Fibroblast of the conjunctiva (primary cell): ENCODE data around the gene KAT6B.

Experiments used
- DNase-seq: peaks from one replicate; pipeline ENCODE4 v3.0.0-alpha.2; 2010; ENCODE audit warnings: low read depth

KAT6B gene

DNA sequence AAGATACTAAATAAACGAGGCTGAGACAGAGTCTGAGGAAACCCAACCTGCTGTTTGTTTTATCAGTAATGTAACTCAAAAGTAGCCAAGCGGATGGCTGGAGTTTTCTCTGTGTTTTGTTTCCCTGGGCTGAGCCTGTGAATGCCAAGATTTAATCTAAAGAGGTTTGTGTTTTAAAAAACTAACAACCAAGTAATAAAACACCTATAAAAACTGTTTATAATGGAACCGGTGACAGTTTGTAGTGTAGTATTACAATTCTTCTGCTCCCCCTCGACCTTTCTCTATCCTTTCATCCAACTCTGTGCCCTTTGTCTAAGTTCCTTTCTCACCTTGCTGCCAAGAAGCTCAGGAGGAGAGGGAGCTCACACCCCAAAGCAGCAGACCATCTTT is 2.6 kb upstream of the KAT6B start:
- DNase-seq: no peak

DNA sequence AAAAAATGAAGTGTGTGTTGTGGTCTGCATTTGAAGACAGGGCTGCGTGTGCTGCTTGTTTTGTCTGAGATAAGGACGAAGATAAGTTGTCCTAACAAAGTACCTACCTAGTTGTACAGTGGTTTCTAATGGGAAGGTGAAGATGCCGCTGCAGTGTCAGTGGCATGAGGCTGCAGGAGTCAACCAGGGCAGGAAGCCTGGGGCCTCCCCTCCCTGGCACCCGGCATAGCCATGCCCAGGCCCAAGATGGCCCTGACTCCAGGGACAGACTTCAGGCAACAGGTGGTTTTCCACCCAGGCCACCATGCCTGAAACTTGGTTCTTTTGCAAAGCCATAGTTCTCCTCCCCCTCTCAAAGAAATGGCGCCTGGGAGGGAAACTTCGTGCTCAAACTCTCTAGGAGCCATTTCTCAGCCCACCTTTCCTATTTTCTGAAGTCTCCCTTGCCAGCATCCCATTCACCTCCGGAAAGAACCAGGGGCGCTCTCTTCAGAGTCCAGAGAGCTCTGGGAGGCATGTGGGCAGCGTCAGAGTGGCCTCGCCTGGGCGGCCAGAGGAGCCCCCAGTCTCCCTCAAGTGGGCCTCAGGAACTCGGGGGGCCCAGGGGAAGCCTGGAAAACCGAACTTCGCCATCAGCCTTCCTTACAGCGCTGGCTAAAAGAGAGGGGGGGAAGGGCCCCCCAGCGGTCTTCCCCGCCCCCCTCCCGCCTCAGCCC is 2.1 kb upstream of the KAT6B start:
- no peak for DNase-seq

DNA sequence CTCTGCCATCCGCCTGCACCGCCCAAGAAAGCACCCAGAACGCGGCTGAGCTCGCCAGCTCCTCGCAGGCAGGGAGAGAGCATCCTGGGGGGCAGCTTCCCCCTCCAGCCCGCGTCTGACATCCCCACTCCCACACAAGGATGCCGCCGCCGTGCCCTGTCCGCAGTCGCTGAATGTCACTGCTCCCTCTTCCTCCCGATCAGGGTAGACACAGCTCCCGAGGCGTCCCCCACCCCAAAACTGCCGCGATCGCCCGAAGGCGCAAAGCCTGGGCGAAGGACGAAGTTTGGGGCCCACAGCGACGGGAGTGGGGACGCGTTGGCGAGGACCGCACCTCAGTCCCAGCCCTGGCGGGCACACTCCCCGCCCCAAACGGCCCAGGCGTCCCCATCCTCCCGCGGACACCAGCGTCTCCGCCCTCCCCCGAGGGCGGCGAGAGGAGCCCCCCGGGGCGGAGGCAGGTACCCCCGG is 1.5 kb upstream of the KAT6B start:
- no peak for DNase-seq

DNA sequence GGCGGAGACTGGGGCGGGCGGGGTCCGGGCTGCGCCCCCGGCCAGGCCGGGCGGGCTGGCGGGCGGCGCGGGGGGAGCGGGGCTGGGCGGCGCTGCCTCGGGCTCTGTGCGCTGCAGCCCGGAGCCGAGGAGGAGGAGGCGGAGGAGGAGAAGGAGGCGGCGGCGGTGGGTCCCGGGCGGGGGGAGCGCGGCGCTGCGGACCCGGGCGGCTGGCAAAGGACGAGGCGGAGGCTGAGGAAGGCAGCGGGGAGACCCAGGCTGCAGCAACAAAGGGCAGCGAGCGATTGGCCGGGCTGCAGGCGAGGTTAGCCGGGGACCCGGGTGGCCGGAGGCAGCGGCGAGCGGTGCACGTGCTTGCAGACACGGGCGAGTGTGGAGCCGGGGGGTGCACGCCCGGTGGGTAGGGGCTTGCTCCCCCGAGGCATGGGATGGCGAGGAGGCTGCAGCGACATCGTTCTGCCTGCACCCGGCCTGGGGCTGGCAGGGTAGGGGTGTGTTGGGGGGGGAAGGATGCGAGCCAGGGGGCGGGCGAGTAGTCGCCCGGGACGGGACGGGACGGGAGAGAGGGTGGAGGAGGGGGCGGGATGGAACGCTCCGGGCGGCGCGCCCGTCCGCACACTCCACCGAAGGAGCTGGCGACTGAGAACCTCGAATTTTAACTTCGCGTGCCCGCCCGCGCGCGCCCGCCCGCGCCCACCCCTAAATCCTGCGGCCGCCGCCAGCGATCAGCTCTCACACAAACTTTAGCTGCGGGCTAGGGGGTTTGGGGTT is 844 bp upstream of the KAT6B start:
- DNase-seq: no peak

DNA sequence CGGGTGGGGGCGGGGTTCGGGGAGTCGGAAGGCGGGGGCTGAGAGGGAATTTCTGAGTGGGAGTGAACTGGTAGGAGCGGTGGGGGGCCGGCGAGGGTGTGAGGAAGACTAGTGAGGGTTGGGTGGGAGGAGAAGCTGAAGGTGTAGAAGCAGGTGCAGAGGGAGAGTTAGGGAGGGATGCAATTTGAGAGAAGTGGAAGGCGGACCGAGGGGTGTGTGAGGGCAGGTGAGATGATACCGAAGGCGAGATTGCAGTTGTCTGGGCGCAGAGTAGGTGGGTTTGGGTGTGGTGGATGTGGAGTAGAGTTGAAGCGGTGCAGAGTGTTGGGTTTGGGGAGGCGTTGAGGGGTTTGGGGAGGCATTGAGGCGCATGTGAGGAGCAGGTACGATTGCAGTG is 643 bp downstream of the KAT6B start:
- DNase-seq: no peak

DNA sequence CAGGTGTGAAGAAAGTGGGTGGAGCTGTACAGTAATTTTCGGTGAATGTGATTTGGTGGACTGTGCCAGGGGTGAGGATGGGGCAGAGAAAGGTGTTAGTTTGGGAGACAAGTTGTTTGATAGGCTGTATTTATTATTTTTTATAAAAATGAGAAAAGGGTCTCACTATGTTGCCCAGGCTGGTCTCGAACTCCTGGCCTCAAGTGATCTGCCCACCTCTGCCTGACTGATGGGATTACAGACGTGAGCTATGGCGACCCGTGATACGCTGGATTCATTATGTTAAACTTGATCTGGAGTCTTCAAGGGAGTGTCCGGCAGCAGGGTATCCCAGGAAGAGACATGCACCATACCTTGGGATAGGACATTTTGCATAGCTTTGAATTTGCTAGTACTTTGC is 1.3 kb downstream of the KAT6B start:
- DNase-seq: no peak

DNA sequence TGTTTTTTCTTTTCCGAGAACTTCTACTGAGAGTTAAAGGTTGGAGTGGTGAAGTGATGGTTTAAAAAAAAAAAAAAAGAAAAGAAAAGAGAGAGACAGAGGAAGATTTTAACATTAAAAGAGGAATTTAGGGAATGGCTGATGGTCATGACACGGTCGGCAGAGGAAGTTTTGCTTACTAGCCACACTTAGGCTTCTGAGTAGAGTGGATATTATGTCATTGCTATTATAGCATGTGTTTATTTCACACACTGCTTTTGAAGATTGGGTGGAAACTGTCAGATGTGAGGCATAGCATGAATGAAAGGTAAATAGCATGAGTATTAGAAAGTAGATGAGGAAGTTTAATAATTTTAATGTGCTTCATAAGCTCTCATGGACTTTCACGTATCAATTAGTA is 2.5 kb downstream of the KAT6B start:
- DNase-seq: no peak

DNA sequence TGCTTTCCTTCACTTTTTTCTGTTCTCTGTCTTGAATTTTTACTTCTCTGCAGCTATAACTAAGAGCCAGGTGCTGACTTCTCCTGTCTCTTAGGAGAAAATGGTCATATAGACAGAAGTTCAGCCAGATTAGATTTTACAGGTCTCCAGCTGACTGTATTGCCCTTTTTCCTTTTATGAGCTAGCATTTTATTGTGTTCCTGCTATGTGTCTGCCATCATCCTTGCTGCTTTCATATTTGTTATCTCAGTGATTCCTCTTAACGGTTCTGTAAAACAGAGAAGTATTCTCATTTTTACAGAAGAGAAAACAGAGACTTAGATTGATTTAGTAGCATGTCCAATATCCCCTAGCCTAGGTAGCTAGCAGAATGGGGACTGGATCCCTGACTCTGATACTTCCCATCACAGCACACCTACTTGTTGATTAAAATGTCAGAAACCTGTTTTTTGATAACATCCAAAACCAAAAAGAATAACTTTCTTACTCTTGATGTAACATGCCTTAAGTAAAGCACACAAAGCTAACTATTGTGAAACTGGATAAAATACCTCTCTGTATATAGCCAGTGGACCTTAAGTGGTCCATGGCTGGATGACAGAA is 5.2 kb downstream of the KAT6B start:
- DNase-seq: no peak

DNA sequence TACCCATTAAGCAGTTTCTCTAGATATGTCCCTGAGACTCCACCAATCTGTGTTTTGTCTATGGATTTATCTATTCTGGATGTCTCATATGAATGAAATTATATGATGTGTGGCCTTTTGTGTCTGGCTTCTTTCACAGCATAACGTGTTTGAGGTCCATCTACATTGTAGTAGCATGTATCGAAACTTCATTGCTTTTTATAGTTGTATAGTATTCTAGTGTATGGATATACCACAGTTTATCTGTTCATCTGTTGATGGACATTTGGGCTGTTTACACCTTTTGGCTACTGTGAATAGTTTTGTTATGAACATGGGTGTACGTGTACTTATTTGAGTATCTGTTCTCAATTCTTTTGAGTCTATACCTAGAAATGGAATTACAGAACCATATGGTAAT is 9.6 kb downstream of the KAT6B start:
- DNase-seq: no peak

DNA sequence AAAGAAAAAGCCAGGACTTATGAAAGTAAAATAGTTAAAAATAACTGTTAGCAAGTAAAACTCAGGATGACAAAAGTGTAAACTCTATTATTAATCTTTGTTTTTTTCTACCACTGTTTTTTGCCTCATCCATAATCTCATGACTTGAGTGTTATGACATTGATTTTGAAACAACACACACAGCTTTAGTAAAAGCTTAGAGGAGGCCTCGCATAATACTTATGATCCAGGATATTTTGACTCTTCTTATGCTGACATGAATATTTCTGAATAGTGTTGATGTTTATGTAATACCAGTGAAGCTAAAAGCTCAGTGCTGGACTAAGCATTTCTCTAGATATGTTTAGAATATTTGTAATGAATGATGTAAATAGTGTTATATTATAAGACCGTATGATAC is 10.5 kb downstream of the KAT6B start:
- no peak for DNase-seq

DNA sequence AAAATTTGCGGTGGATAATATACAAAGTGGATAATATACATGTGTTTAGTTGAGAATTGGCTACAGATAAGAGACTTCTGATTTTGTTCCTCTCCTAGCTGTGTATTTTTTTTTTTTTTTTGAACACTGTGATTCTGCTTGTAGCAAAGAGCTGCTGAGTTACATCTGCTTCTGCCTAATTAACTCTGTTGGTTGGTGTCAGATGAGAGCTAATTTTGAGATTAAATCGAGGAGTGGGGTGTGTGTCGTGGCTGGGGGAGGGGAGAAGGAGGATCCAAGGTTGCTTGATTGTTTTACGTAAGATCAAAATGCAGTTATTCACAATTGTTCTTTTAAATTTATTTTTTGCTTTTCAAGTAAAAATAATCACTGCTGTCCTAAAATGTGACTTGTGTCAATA is 11.3 kb downstream of the KAT6B start:
- no peak for DNase-seq

DNA sequence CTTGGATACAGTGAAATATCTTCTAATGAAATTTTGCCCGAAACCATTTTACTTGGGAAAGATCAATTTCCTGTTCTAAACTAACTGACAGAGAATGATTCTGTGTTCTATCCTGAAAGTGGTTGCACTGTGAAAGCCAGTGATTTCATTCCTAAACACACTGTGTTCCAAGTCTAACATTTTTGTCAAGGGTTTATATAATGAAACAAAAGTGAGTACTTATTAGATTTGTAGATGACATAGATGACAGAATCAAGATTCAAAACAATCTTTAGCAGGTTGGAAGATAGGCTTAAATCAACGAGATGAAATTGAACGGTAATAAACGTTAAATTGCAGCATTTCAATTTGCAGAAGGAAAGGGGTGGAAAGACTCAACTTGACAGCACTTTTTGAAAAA is 13.3 kb downstream of the KAT6B start:
- no peak for DNase-seq

DNA sequence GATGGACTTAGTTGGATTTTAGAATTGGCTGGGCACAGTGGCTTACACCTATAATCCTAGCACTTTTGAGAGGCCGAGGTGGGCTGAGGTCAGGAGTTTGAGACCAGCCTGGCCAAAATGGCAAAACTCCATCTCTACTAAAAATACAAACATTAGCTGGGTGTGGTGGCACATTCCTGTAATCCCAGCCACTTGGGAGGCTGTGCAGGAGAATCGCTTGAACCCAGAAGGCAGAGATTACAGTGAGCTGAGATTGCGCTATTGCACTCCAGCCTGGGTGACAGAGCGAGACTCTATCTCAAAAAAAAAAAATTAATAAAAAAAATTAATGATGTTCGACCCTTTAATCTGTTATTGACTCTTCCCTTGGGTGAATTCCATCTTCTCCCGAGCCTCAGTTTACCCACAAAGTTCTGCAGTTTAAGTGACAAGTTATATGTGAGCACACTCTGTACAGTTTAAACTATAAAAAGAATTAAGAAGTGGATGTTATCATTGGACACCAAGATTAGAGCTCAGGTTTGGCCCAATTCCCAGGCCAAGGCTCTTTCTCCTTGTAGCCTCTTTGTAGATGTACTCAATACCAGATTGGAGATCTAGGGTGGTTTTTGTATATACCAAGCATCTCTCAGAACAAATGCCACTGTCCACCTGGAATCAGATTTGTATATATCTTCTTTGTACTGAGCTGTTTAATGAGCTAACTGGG is 15.0 kb downstream of the KAT6B start:
- DNase-seq: no peak

DNA sequence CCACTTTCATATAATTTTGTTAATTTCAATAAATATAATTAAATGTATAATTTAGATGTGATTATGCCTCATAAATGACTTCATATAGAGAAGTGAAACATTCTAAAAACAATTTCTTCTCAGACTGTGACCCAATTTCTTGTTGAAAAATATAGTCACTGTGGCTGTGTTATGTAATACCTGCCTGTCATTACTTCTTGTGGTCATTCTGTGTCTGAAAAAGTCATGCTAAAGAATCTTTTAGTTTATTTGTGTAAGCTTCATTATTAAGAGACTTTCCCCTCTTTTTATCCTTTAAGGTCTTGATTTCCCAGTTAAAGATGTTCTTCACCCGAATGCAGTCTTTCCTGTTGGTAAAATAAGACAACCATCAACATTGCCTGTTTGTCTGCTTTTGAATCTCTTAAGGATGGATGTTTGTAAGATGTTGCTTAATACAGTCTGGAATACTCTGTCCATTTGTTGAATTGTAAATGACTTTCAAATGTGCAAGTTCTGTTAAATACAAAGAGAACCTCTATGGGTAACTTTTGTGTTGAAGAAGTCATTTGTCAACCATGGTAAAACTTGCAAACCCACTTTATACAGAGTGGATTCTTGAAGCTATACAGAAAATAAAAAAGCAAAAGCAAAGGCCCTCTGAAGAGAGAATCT is 16.0 kb downstream of the KAT6B start:
- DNase-seq: no peak

DNA sequence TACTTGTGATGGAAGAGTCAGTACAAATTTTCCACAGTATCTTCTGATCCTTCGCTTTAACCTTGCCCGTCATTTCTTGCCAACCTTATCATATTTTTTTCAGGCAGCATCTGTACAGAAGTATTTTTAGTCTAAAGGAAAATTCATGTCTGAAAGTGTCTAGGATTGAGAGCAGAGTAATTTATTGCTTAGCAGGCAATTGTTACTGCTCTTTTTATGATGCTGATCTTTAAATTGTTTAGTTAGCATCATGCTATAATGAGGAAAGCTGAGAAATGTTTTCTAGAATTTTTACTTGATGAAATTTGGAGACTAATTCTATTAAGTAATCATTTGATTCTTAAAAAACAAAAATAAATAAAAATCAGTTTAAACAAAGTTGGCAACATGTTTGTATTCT is 20.6 kb downstream of the KAT6B start:
- DNase-seq: no peak

DNA sequence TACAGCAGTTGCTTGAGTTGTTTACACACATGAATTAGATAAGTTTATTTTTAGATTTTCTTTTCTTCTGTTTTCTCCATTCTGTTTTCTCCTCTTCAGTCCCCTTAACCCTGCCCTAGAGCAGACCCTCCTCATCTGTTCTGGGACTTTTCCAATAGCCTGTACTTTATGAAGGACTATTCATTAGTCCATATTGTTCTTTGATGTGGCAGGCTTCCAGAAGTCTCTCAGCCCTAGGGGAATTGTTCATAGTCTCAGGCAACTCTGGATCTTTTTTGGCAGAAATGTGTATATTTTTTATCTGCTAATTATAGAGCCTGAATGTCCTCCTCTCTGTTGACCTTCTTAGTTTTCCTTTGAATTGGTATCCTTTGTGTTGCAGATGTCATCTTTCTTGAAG is 25.4 kb downstream of the KAT6B start:
- no peak for DNase-seq

DNA sequence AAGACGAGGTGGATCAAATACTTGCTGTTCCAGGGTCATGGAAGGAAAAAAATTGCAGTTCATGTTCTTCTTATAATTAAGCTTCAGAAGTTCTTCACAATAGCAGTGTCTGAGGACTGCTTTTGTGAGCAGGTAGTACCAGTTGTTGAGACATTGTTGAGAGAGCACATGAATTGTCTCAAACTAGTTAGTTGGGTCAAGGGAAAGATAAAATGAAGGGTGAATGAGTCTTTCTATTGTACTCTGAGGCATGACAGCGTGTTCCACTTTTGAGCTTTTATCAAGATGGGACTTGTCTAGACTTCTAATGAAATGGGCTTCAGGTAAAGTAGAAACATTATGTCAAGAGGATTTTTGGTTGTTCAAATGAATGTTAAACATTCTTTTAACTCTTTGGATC is 26.0 kb downstream of the KAT6B start:
- no peak for DNase-seq

DNA sequence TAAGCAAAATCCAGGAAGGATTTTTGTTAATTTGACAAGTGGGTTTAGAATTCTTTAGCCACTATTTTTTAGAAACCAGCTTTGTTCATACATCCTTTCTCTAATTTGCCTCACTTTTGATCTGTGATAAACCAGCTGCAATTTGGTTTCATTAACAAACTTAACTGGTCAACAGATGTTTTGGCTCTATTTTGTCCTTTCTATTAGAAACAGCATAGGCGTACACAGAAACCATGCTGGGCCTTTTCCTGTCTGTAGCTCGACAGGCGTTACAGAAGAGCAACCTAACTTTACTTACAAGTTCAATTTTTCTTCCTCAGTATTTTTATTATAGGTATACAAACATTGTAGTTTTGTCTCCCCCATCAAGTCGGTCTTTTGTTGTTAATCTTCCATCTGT is 28.2 kb downstream of the KAT6B start:
- DNase-seq: no peak

DNA sequence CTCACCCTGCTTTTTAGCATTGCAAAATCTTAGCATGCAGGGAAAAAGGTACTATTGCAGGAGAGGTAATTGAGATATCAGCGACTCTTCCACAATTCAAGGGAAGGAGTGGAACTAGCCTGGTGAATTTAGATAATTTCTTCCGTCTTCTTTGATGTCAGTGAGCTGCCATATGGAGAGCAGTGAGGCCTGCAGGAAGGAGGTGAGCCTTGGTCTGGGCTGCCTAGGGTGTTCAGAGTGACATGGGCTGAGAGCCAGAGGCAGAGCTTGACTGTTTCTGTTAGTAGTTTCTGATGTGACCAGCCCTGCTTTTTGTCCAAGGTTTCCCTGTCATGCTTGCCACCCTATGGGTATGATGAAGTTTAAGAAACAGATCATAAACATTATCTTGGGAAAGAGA is 28.6 kb downstream of the KAT6B start:
- no peak for DNase-seq

DNA sequence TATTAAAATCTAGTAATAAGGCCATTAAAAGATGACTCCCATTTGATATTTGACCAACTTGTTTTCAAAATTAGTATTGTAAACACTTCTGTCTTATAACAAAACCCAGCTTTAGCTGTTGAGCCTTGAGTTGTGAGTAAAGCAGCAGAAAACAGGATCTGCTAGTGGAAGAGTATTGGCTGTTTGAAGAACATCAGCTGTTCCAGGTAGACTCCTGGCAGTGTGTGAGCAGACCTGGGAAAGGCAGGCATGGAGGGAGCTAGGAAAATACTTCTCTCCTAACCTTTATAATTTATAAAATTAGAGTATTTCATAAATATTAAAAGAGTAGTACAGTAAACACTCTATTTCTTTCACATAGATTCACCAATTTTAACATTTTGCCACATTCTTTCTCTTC is 29.0 kb downstream of the KAT6B start:
- DNase-seq: no peak

DNA sequence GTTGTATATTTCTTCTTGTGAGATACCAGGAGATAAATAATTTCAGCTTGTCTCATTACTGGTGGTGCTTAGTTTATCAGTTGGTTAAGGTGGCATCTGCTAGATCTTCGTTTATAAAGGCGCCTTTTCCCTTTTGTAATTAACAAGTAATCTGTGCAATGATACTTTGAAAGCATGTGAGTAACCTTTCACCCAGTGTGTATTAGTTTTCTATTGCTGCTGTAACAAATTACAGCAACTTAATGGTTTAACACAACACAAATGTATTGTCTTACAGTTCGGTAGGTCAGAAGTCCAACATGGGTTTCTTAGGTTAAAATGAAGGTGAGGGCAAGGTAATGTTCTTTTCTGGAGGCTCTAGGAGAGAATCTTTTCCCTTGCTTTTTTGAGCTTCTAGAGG is 30.5 kb downstream of the KAT6B start:
- DNase-seq: no peak

DNA sequence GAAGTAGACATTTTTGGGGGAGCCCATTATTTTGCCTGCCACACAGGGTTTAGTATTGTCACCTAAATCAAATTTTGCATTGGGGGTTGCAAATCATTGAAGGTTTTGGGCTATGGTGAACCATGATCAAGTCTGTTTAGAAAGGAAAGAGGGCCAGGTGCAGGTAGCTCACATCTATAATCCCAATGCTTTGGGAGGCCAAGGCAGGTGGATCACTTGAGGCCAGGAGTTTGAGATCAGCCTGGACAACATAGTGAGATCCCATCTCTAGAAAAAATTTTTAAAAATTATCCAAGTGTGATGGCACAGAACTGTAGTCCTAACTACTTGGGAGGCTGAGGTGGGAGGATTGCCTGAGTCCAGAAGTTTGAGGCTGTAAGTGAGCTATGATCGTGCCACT is 31.2 kb downstream of the KAT6B start:
- DNase-seq: no peak
